Stimulated activated CD4-positive, alpha-beta T cell treated with anti-CD3 and anti-CD28 coated beads, Interleukin-4, amount 100 ng/mL, for 4 hours (primary cell): ENCODE data around the gene TRAK2.
"Not testable (repeated sequence)": the region's sequence is repeated elsewhere in the genome, so short reads cannot be mapped to it uniquely, and the experiment has no call there.

Experiments used
- DNase-seq, 2 experiments: peaks; one replicate each; pipeline ENCODE4 v3.0.0-alpha.2; 2020

Gene TRAK2

GRCh38 chr2:201451292-201452057, at the start of gene TRAK2, which contains the start of gene STRADB:
TRAK2 (minus strand) TSS chr2:201451458; CDS start chr2:201420507, 30,951 bp downstream.
STRADB (plus strand) TSS chr2:201451740; CDS start chr2:201454841, 3,101 bp downstream.
- DNase-seq, result peak; percentile 89 to 95

- DNase-seq, result no peak
Measured at GRCh38 chr2:201500534-201500933, 49.3 kb upstream of the TRAK2 start.

- no peak for DNase-seq
Measured at GRCh38 chr2:201496785-201497184, 45.5 kb upstream of the TRAK2 start.

- DNase-seq, result no peak
Measured at GRCh38 chr2:201490291-201490690, 39.0 kb upstream of the TRAK2 start.

- no peak for DNase-seq
Measured at GRCh38 chr2:201484805-201485204, 33.5 kb upstream of the TRAK2 start.

- DNase-seq, result not testable (repeated sequence)
Measured at GRCh38 chr2:201483758-201484157, 32.5 kb upstream of the TRAK2 start.

GRCh38 chr2:201483342-201483741, 32.1 kb upstream of the TRAK2 start:
- DNase-seq, result no peak

GRCh38 chr2:201482543-201482942, 31.3 kb upstream of the TRAK2 start:
- DNase-seq, result no peak

GRCh38 chr2:201472411-201472810, 21.2 kb upstream of the TRAK2 start:
- no peak for DNase-seq

GRCh38 chr2:201471732-201472393, 20.6 kb upstream of the TRAK2 start:
- DNase-seq, result no peak

- no peak for DNase-seq
Measured at GRCh38 chr2:201470821-201471731, 19.8 kb upstream of the TRAK2 start.

- no peak for DNase-seq
Measured at GRCh38 chr2:201467666-201468065, 16.4 kb upstream of the TRAK2 start.

GRCh38 chr2:201466050-201466675, 14.9 kb upstream of the TRAK2 start:
- DNase-seq, result no peak

GRCh38 chr2:201465524-201465971, 14.3 kb upstream of the TRAK2 start:
- no peak for DNase-seq

GRCh38 chr2:201464547-201464946, 13.3 kb upstream of the TRAK2 start:
- no peak for DNase-seq

- no peak for DNase-seq
Measured at GRCh38 chr2:201460532-201460931, 9.3 kb upstream of the TRAK2 start.

- DNase-seq, result no peak
Measured at GRCh38 chr2:201458381-201458780, 7.1 kb upstream of the TRAK2 start.

- DNase-seq, result no peak
Measured at GRCh38 chr2:201452922-201453643, 1.8 kb upstream of the TRAK2 start.

GRCh38 chr2:201452058-201452921, 1.0 kb upstream of the TRAK2 start:
- peak in 1 of 2 experiments; percentile 7 for DNase-seq

GRCh38 chr2:201450954-201451291, 335 bp downstream of the TRAK2 start:
- no peak for DNase-seq

GRCh38 chr2:201448701-201449100, 2.6 kb downstream of the TRAK2 start:
- peak in 1 of 2 experiments; percentile 40 for DNase-seq
